HepG2 (cell line): ENCODE data around the gene ATF6. TPM values are rescaled to one million over a fixed set of nuclear protein-coding genes. Genes with fewer than 3 reads are reported as not detected.

ENCODE experiments used
- ATAC-seq: fragments of 200-7000 bp; cut with Tn5 transposase; 3 replicates; pipeline ENCODE4 v1.9.1; 2020; ENCODE audit warnings: mild to moderate bottlenecking, moderate library complexity
- BruUV-seq: library from RNA; stranded (reverse); fragments of 400-500 nt; replicated peaks from 2 replicates; lab custom pipeline; 2021; lab: Mats Ljungman, UMichigan
- CTCF ChIA-PET: fragments of 300-600 bp; formaldehyde crosslinking; extraction: SDS; loops from one replicate; lab custom pipeline; 2021; ENCODE audit warnings: low total read pairs, inconsistent platforms, low intra/inter-chr PET ratio; lab: Yijun Ruan, JAX
- POLR2A ChIA-PET: fragments of 350-600 bp; sonication (Branson Sonifier 250); formaldehyde crosslinking; loops from one replicate; lab custom pipeline; 2020; ENCODE audit warnings: antibody characterized with exemption, inconsistent platforms; lab: Yijun Ruan, JAX
- DNase-seq: peaks from one replicate; pipeline ENCODE4 v3.0.0-alpha.2; 2015; ENCODE audit warnings: low spot score
- FAIRE-seq: peaks from 3 replicates; lab custom pipeline; 2011; peaks lifted over from hg19 to GRCh38; lab: Jason Lieb, UNC
- H2AFZ ChIP-seq: one replicate; pipeline ENCODE4 v1.6.1; 2011; ENCODE audit warnings: low read length, inconsistent platforms
- H3K27ac ChIP-seq: fragments of 300-600 bp; 3 replicates; pipeline ENCODE4 v1.8.0; 2011; ENCODE audit warnings: mixed run types, mild to moderate bottlenecking, mixed read lengths, low read length, inconsistent platforms; ENCODE audit not compliant: insufficient read depth; ENCODE audit errors: extremely low read length
- H3K27me3 ChIP-seq, 2 experiments: fragments of 200-600 bp in 1 of 2; 2 replicates in 1 of 2; 3 replicates in 1 of 2; pipeline versions ENCODE4 v1.6.0 to v1.8.0; 2011; ENCODE audit warnings: low read length in 2 of 2, mild to moderate bottlenecking in 2 of 2, moderate library complexity in 2 of 2, inconsistent platforms in 1 of 2; ENCODE audit not compliant: insufficient read depth in 2 of 2, control insufficient read depth in 1 of 2
- H3K36me3 ChIP-seq, 2 experiments: fragments of 200-600 bp in 1 of 2; replicated peaks in 1 of 2; 2 replicates in 1 of 2; 3 replicates in 1 of 2; pipeline versions ENCODE4 v1.5.1 to v1.8.0; 2011; ENCODE audit warnings: low read length in 2 of 2, inconsistent platforms in 1 of 2; ENCODE audit not compliant: insufficient read depth in 2 of 2, control insufficient read depth in 1 of 2
- H3K4me1 ChIP-seq: 2 replicates; pipeline ENCODE4 v1.5.1; 2012; ENCODE audit warnings: low read length, inconsistent platforms; ENCODE audit not compliant: insufficient read depth
- H3K4me2 ChIP-seq: 2 replicates; pipeline ENCODE4 v1.6.0; 2011; ENCODE audit warnings: low read depth, low read length, inconsistent platforms
- H3K4me3 ChIP-seq, 3 experiments: fragments of 200-600 bp in 1 of 3; sonication (generic), shearing (Covaris generic) in 1 of 3; replicated peaks in 1 of 3; 2 replicates each; pipeline ENCODE4 v1.5.1; 2011 to 2016; ENCODE audit warnings: low read length in 3 of 3, inconsistent platforms in 2 of 3, low read depth in 2 of 3, mild to moderate bottlenecking in 2 of 3, control low read depth in 1 of 3, mixed read lengths in 1 of 3; ENCODE audit not compliant: insufficient read depth in 1 of 3
- H3K79me2 ChIP-seq: one replicate; pipeline ENCODE4 v1.6.1; 2011; ENCODE audit warnings: low read length, inconsistent platforms; ENCODE audit not compliant: insufficient read depth
- H3K9ac ChIP-seq: 2 replicates; pipeline ENCODE4 v1.6.0; 2011; ENCODE audit warnings: mild to moderate bottlenecking, low read depth, low read length, inconsistent platforms; ENCODE audit not compliant: insufficient read depth
- H3K9me3 ChIP-seq: 2 replicates; pipeline ENCODE4 v1.5.1; 2012; ENCODE audit warnings: mild to moderate bottlenecking, low read length
- H4K20me1 ChIP-seq: 2 replicates; pipeline ENCODE4 v1.6.0; 2011; ENCODE audit warnings: inconsistent platforms, mild to moderate bottlenecking, low read length, moderate library complexity; ENCODE audit not compliant: insufficient read depth
- HES4 ChIP-seq: sonication (generic); formaldehyde crosslinking; IDR thresholded peaks from 2 replicates; pipeline ENCODE4 v1.9.0; 2021; ENCODE audit warnings: mild to moderate bottlenecking, missing genetic modification reagents, borderline replicate concordance
- MAFK ChIP-seq, 2 experiments: IDR thresholded peaks in 1 of 2; conservative IDR thresholded peaks in 1 of 2; 2 replicates each; pipeline ENCODE4 v1.6.1; 2011; ENCODE audit warnings: improper control_type of control experiment in 2 of 2, low read length in 2 of 2
- NONO ChIP-seq, 2 experiments: fragments of 450-650 bp in 1 of 2; sonication (generic) in 1 of 2; formaldehyde crosslinking in 1 of 2; IDR thresholded peaks in 1 of 2; conservative IDR thresholded peaks in 1 of 2; 2 replicates each; pipeline versions ENCODE4 v1.6.1 to v1.8.0; 2017 to 2022; ENCODE audit warnings: mild to moderate bottlenecking in 1 of 2, missing genetic modification reagents in 1 of 2, moderate library complexity in 1 of 2
- PTBP1 ChIP-seq: fragments of 200-400 bp; formaldehyde crosslinking; IDR thresholded peaks from 2 replicates; pipeline ENCODE4 v1.6.1; 2018; ENCODE audit warnings: low read length, low read depth; ENCODE audit not compliant: poor library complexity, severe bottlenecking
- STAG1 ChIP-seq: sonication (generic); formaldehyde crosslinking; IDR thresholded peaks from 2 replicates; pipeline ENCODE4 v1.4.0; 2020; ENCODE audit warnings: missing genetic modification reagents
- ZBTB38 ChIP-seq: sonication (generic); formaldehyde crosslinking; IDR thresholded peaks from 2 replicates; pipeline ENCODE4 v1.5.1; 2020; ENCODE audit warnings: mild to moderate bottlenecking, missing genetic modification reagents
- ZBTB7A ChIP-seq: sonication (generic); formaldehyde crosslinking; IDR thresholded peaks from 2 replicates; pipeline ENCODE4 v1.8.0; 2022; ENCODE audit warnings: mild to moderate bottlenecking, missing genetic modification reagents
- ZNF446 ChIP-seq: sonication (generic); formaldehyde crosslinking; IDR thresholded peaks from 2 replicates; pipeline ENCODE4 v1.5.0; 2020; ENCODE audit warnings: mild to moderate bottlenecking, missing genetic modification reagents
- ZNF460 ChIP-seq: sonication (generic); formaldehyde crosslinking; IDR thresholded peaks from 2 replicates; pipeline ENCODE4 v1.5.1; 2020; ENCODE audit warnings: missing genetic modification reagents, mild to moderate bottlenecking, borderline replicate concordance
- ZNF768 ChIP-seq: sonication (generic); formaldehyde crosslinking; IDR thresholded peaks from 2 replicates; pipeline ENCODE4 v1.4.0; 2020; ENCODE audit warnings: missing genetic modification reagents
- WGBS: methylation state at CpG from one replicate; pipeline ENCODE4 v1.1.6; 2017; ENCODE audit warnings: low lambda C conversion rate; 5-methylcytosine and 5-hydroxymethylcytosine counted together
- in situ Hi-C: cut with HindIII; loops from 2 replicates; pipeline ENCODE4 v1.10.0; 2017; ENCODE audit warnings: low pct_unique_long_range_greater_than_20kb; ENCODE audit not compliant: extremely low pct_ligation_motif_present
- intact Hi-C: fragments of 100-400 bp; cut with micrococcal nuclease; formaldehyde crosslinking; loops from one replicate; pipeline ENCODE4 v1.10.0; 2022; ENCODE audit not compliant: unreplicated experiment
- polyA plus RNA-seq, 8 experiments: library from polyadenylated mRNA; depleted of rRNA in 3 of 8; stranded (reverse) in 7 of 8; unstranded in 1 of 8; fragments of >200 nt; fragmentation: Illumina TruSeq in 4 of 8; extraction: Trizol in 4 of 8; gene quantifications; 2 replicates each; pipeline versions ENCODE4 v1.2.1 to v1.2.3, GENCODE V29; 2011 to 2016; ENCODE audit warnings: low read depth in 4 of 8, missing spikeins in 1 of 8, mixed read lengths in 1 of 8; ENCODE audit not compliant: insufficient read depth in 1 of 8
- total RNA-seq, 5 experiments: library from RNA; depleted of rRNA; stranded (reverse); fragments of >200 nt; fragmentation: Illumina TruSeq; extraction: Trizol; gene quantifications; 2 replicates each; pipeline ENCODE4 v1.2.3, GENCODE V29; 2016; ENCODE audit warnings: low read depth in 1 of 5
- TF ChIP-seq, protein P1 (sequence below): IDR thresholded peaks from 2 replicates; pipeline ENCODE4 v1.6.1; 2016
- TF ChIP-seq, protein P2 (sequence below), 2 experiments: sonication (generic) in 1 of 2; formaldehyde crosslinking in 1 of 2; IDR thresholded peaks; 2 replicates each; pipeline versions ENCODE4 v1.6.1 to v1.9.0; 2014 to 2022; ENCODE audit warnings: antibody characterized with exemption in 1 of 2, borderline replicate concordance in 1 of 2, inconsistent platforms in 1 of 2, low read depth in 1 of 2, missing genetic modification reagents in 1 of 2

Gene ATF6
- total and polyA plus RNA-seq, 2 of the 13 experiments (the other 11 are each of a cell fraction or from before 2014, with no cell fraction given): 13.2 to 14.5 TPM

DNA sequence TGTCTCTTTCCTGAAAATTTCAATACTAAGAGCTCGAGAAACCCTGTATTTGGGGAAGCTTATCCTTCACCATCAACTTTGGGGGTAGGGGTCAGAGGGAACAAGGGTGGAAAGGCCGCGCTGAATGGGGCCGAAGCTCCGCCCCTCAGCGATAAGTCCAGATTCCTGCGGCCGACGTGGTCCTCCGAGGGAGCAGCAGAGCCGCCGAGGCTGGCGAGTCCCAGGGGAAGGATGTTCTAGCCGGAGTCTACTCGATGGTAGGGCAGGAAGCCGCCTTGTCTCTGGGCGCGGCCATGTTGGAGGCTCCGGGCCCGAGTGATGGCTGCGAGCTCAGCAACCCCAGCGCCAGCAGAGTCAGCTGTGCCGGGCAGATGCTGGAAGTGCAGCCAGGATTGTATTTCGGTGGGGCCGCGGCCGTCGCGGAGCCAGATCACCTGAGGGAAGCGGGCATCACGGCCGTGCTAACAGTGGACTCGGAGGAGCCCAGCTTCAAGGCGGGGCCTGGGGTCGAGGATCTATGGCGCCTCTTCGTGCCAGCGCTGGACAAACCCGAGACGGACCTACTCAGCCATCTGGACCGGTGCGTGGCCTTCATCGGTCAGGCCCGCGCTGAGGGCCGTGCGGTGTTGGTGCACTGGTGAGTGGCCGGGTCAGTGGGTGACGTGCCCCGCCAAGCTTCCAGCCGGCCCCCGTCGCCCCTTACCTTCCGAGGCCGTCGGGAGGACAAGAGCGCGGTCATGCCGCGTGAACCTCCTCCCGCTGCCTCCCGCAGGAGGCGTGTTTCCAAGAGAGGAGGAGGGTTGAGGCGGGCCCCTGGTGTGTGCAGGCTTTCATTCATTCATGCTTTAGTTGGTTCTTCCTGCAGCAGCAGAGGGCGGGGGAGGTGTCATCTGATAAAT is 16.4 kb upstream of the ATF6 start, which contains the start of gene DUSP12 (continued):
- TF ChIP-seq PTBP1: no peak
- TF ChIP-seq ZNF446 (CRISPR knock-in tag): no peak; the same call in 1 of the 2 replicates
- TF ChIP-seq, protein P1, sequence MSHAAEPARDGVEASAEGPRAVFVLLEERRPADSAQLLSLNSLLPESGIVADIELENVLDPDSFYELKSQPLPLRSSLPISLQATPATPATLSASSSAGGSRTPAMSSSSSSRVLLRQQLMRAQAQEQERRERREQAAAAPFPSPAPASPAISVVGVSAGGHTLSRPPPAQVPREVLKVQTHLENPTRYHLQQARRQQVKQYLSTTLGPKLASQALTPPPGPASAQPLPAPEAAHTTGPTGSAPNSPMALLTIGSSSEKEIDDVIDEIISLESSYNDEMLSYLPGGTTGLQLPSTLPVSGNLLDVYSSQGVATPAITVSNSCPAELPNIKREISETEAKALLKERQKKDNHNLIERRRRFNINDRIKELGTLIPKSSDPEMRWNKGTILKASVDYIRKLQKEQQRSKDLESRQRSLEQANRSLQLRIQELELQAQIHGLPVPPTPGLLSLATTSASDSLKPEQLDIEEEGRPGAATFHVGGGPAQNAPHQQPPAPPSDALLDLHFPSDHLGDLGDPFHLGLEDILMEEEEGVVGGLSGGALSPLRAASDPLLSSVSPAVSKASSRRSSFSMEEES (CRISPR knock-in tag): no peak; the same call in 1 of the 2 replicates
- peak; percentile 17; the same call in 1 of the 2 replicates for TF ChIP-seq ZNF460
- no peak for TF ChIP-seq NONO (IDR thresholded peaks at IDR 0.05)
- peak; percentile 67 for TF ChIP-seq NONO (CRISPR knock-in tag; conservative IDR thresholded peaks at IDR 0.05)
- peak; percentile 81; the same call in 1 of the 2 replicates for TF ChIP-seq HES4 (CRISPR knock-in tag)
- TF ChIP-seq ZNF768: peak; percentile 80
- 0 out of 2 replicates have a peak, but pooled peaks have one; percentile 9 for TF ChIP-seq ZBTB7A (CRISPR knock-in tag)
- TF ChIP-seq, all 625 proteins: peak for 306

DNA sequence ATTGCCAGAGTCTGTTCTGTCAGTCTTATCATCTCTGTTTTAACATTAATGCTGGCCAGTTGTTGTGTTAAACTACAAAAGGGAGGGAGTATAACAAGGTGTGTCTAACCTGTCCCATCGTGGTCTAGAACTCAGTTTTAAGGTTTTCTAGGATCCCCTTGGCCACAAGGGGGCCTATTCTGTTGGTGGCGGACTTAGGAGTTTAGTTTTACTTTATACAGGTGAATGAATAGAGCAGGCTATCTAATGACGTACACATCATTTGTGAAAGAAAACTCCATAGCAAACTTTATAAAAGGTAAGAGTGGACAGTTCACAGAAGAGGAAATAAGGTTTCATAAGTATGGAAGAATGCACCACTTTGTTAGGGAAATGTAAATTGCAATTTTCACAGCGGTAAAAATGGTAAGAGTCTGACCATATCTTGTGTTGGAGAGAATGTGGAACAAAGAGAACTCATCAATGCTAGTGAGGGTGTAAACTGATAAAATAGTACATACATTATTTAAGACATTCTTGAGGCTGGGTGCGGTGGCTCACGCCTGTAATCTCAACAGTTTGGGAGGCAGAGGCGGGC is 2.5 kb upstream of the ATF6 start:
- H2AFZ ChIP-seq: no peak overlapping the region
- no peaks in the 10 kb centered on the region for H3K36me3 ChIP-seq
- WGBS: 52% methylated on average over 7 of the region's 7 CpGs
- in situ Hi-C loops (no loop called here), intact Hi-C loops (loop anchor here (1.0 kb wide), 1 partner anchor 274 kb away; no protein-coding TSS in a partner anchor)
- ChIA-PET CTCF (interaction anchor here (0.8 kb wide), 1 partner anchor 273 kb away, joined by 3 read pairs; no protein-coding TSS in a partner anchor), POLR2A (interaction anchor here (1.4 kb wide), 1 partner anchor 14 kb away, joined by 6 read pairs; the partner anchor contains the start of gene DUSP12)
- H3K4me1 ChIP-seq: peaks cover 25% of the 10 kb centered on the region
- no peaks in the 10 kb centered on the region for H4K20me1 ChIP-seq
- H3K27me3 ChIP-seq: no peaks in the 10 kb centered on the region; a peak in 2 of 5 replicates
- DNase-seq (peak; percentile 46), FAIRE-seq (peak; percentile 54), ATAC-seq (peak; percentile 70)
- BruUV-seq: no TSS peak
- H3K9ac ChIP-seq: no peak overlapping the region
- peak overlapping the region; percentile 59 for H3K4me2 ChIP-seq
- peak overlapping the region in 2 of 3 experiments; percentile 19 to 94; a peak in 2 of 6 replicates for H3K4me3 ChIP-seq
- H3K79me2 ChIP-seq: peaks cover 22% of the 10 kb centered on the region
- no peaks in the 10 kb centered on the region for H3K9me3 ChIP-seq
- H3K27ac ChIP-seq: no peak overlapping the region
- TF ChIP-seq, protein P2, sequence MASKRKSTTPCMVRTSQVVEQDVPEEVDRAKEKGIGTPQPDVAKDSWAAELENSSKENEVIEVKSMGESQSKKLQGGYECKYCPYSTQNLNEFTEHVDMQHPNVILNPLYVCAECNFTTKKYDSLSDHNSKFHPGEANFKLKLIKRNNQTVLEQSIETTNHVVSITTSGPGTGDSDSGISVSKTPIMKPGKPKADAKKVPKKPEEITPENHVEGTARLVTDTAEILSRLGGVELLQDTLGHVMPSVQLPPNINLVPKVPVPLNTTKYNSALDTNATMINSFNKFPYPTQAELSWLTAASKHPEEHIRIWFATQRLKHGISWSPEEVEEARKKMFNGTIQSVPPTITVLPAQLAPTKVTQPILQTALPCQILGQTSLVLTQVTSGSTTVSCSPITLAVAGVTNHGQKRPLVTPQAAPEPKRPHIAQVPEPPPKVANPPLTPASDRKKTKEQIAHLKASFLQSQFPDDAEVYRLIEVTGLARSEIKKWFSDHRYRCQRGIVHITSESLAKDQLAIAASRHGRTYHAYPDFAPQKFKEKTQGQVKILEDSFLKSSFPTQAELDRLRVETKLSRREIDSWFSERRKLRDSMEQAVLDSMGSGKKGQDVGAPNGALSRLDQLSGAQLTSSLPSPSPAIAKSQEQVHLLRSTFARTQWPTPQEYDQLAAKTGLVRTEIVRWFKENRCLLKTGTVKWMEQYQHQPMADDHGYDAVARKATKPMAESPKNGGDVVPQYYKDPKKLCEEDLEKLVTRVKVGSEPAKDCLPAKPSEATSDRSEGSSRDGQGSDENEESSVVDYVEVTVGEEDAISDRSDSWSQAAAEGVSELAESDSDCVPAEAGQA (IDR thresholded peaks at IDR 0.05; ENCODE audit: low read depth): no peak
- TF ChIP-seq, protein P2 (CRISPR knock-in tag; IDR thresholded peaks at IDR 0.05; ENCODE audit: borderline replicate concordance): no peak
- peak; percentile 58; the same call in 1 of the 2 replicates for TF ChIP-seq ZBTB38
- TF ChIP-seq MAFK (conservative IDR thresholded peaks at IDR 0.05 in 1 of 2, IDR thresholded peaks at IDR 0.05 in 1 of 2; ENCODE audit: low read length in 2 of 2): no peak
- TF ChIP-seq STAG1: peak; percentile 43
